ENCODE data around the gene CTNND2. TPM values are rescaled to one million over a fixed set of nuclear protein-coding genes. Genes with fewer than 3 reads are reported as not detected.

Gene CTNND2
- total RNA-seq, 1 donor, result not detected

Small RNAs within 50 kb of the gene (small RNA-seq; reads per million reads assigned to genes)
- gene RNU6-429P, result not detected

All from hematopoietic multipotent progenitor cell (in vitro differentiated cells).